ENCODE data around the gene ENC1. TPM values are rescaled to one million over a fixed set of nuclear protein-coding genes. Genes with fewer than 3 reads are reported as not detected.

The ENC1 gene
- total and polyA plus RNA-seq, 2 of the 4 experiments (the other 2 are of a cell fraction) = 25.6 to 70.8 TPM

- H4K20me1 ChIP-seq (ENCODE audit: insufficient read depth, low read length) = no peaks in the 10 kb centered on the region
- H3K23ac ChIP-seq (ENCODE audit: low read depth, low read length) = no peak overlapping the region
- DNase-seq = peak; percentile 65
- H4K8ac ChIP-seq (ENCODE audit: low read depth in 2 of 2, low read length in 2 of 2) = peak overlapping the region in 1 of 2 experiments; percentile 73; a peak in 1 of 4 replicates
- POLR2A ChIA-PET (ENCODE audit: unreplicated experiment) = no interaction called here
- no peak overlapping the region for H2BK5ac ChIP-seq (ENCODE audit: low read depth, low read length, poor library complexity, severe bottlenecking)
- in situ Hi-C loops (cut with MboI; ENCODE audit: low sequenced_read_pairs) (loop anchor here (5.0 to 10.0 kb wide), 4 partner anchors 614 to 1057 kb away; no protein-coding TSS in a partner anchor), intact Hi-C loops (cut with micrococcal nuclease) (loop anchor here (1.0 to 5.0 kb wide), 4 partner anchors 269 to 1058 kb away; no protein-coding TSS in a partner anchor), dilution Hi-C loops (cut with HindIII; ENCODE audit: low sequenced_read_pairs, unreplicated experiment) (no loop called here)
- no peak overlapping the region for H2AK5ac ChIP-seq (ENCODE audit: low read depth, low read length)
- peak overlapping the region; percentile 49; the same call in 1 of the 2 replicates for H3K14ac ChIP-seq (replicated peaks; ENCODE audit: low read depth, low read length)
- H3K9me3 ChIP-seq (ENCODE audit: control insufficient read depth, insufficient read depth, low read length) = no peaks in the 10 kb centered on the region
- H3K9me1 ChIP-seq (ENCODE audit: insufficient read depth, low read length) = 0 out of 2 replicates have a peak, but pooled peaks cover 4% of the 10 kb centered on the region
- BruUV-seq (replicated peaks) = no TSS peak
- peak overlapping the region; percentile 45 for H2BK120ac ChIP-seq (ENCODE audit: low read depth, low read length)
- H3K27ac ChIP-seq (ENCODE audit: insufficient read depth, low read length) = no peak overlapping the region
- H3K27me3 ChIP-seq (ENCODE audit: control insufficient read depth, insufficient read depth, low read length) = no peaks in the 10 kb centered on the region
- peak; percentile 93 for ATAC-seq (ENCODE audit: low read depth)
- H4K91ac ChIP-seq (ENCODE audit: insufficient read depth, low read depth, low read length) = no peak overlapping the region
- peak overlapping the region; percentile 73; the same call in 1 of the 2 replicates for H2BK20ac ChIP-seq (ENCODE audit: low read depth, low read length)
- no peaks in the 10 kb centered on the region for H3K36me3 ChIP-seq (ENCODE audit: control insufficient read depth, insufficient read depth, low read length)
- peak overlapping the region; percentile 90 for H2AFZ ChIP-seq (replicated peaks; ENCODE audit: low read length, poor library complexity)
- 3% methylated on average over 5 of the region's 6 CpGs; no CpG with 5 or more reads in 1 of the 2 experiments for WGBS, 2 experiments (ENCODE audit: extremely low coverage in 2 of 2, insufficient read length in 1 of 2)
- no peaks in the 10 kb centered on the region for H3K79me1 ChIP-seq (ENCODE audit: low read depth in 1 of 2, low read length in 2 of 2)
- H3K56ac ChIP-seq (ENCODE audit: extremely low read depth, insufficient read depth, low read length) = no peak overlapping the region
- CTCF ChIA-PET = interaction anchor here (0.6 to 1.3 kb wide), 12 partner anchors 10 to 1052 kb away, joined by 3 to 6 read pairs (median 3); no protein-coding TSS in a partner anchor
- H3K18ac ChIP-seq (ENCODE audit: low read depth, low read length) = 0 out of 2 replicates have a peak overlapping the region, but pooled peaks have one; percentile 52
- peak; percentile 55; the same call in 1 of the 2 replicates for TF ChIP-seq MAFK (IDR thresholded peaks at IDR 0.05; ENCODE audit: low read depth, low read length)
- no peak for TF ChIP-seq RFX5 (IDR thresholded peaks at IDR 0.05; ENCODE audit: low read depth, low read length)
- TF ChIP-seq SMC3 (IDR thresholded peaks at IDR 0.05; ENCODE audit: low read depth, low read length) = peak; percentile 77
- no peak for TF ChIP-seq ELK1 (IDR thresholded peaks at IDR 0.05; ENCODE audit: borderline replicate concordance, low read depth, low read length)
- TF ChIP-seq CEBPB (IDR thresholded peaks at IDR 0.05; ENCODE audit: low read depth, low read length) = no peak
- peak; percentile 85 for TF ChIP-seq RAD21 (IDR thresholded peaks at IDR 0.05; ENCODE audit: low read length)
- TF ChIP-seq MAZ (IDR thresholded peaks at IDR 0.05; ENCODE audit: borderline replicate concordance, low read depth, low read length) = no peak
- TF ChIP-seq CTCF (conservative IDR thresholded peaks at IDR 0.05; ENCODE audit: low read depth, low read length) = peak; percentile 66
- no peak for TF ChIP-seq POLR2A (IDR thresholded peaks at IDR 0.05; ENCODE audit: low read depth, low read length)
- no peak for TF ChIP-seq USF2 (IDR thresholded peaks at IDR 0.05; ENCODE audit: low read depth, low read length)
- no peak for TF ChIP-seq MXI1 (IDR thresholded peaks at IDR 0.05; ENCODE audit: borderline replicate concordance, low read depth, low read length)
- no peak for TF ChIP-seq NFE2L2 (IDR thresholded peaks at IDR 0.05; ENCODE audit: low read depth, low read length)
- no peak for TF ChIP-seq CHD1 (IDR thresholded peaks at IDR 0.05; ENCODE audit: low read depth, low read length)
- H3K9ac ChIP-seq (ENCODE audit: low read depth, low read length) = peak overlapping the region; percentile 71; the same call in 1 of the 2 replicates
- H2AK9ac ChIP-seq (replicated peaks; ENCODE audit: low read depth, low read length, poor library complexity) = no peak overlapping the region
- no peak overlapping the region for H2BK15ac ChIP-seq (ENCODE audit: low read depth, low read length)
- H3K4ac ChIP-seq (ENCODE audit: low read depth, low read length) = no peak overlapping the region
- peak overlapping the region; percentile 96 for H3K4me2 ChIP-seq (ENCODE audit: low read depth, low read length)
- H3K4me1 ChIP-seq (ENCODE audit: control insufficient read depth, insufficient read depth, low read length) = peaks cover 5% of the 10 kb centered on the region
- peak overlapping the region; percentile 48 for H3K4me3 ChIP-seq (ENCODE audit: insufficient read depth, low read depth, low read length)
- H4K5ac ChIP-seq (ENCODE audit: low read depth, low read length) = no peak overlapping the region
Observed at GRCh38 chr5:74648835-74649293, 8.3 kb upstream of the ENC1 start.

Data from IMR-90 (cell line).